Muscle of back (tissue), 13 donors: ENCODE data around the gene CDC5L. TPM values are rescaled to one million over a fixed set of nuclear protein-coding genes. Genes with fewer than 3 reads are reported as not detected.
"Not testable (repeated sequence)": the region's sequence is repeated elsewhere in the genome, so short reads cannot be mapped to it uniquely, and the experiment has no call there.

ENCODE experiments used
- DNase-seq, 3 donors: peaks; one replicate each; pipeline versions ENCODE4 v3.0.0 to v3.0.0-alpha.2; 2013
- long read RNA-seq, 9 donors: transcript quantifications; one replicate each; lab custom pipeline, GENCODE V29; 2026
- polyA plus RNA-seq, 10 donors: library from polyadenylated mRNA; unstranded; fragments of 120-200 nt; gene quantifications; one replicate each; pipeline ENCODE4 v1.2.1, GENCODE V29; 2013; ENCODE audit not compliant: insufficient read length in 10 of 10

Gene CDC5L
- 10 to 100 TPM; 22.0 to 31.3 (median 25.8) TPM for polyA plus RNA-seq
- long read RNA-seq, donor 1, full-length matches to known transcripts, result 4 of 41 reads
- long read RNA-seq, donor 1, partial matches to known transcripts, result 37 of 41 reads
- long read RNA-seq, donor 1, other reads (novel, unspliced or antisense), result 0 of 41 reads
- long read RNA-seq, donor 2, full-length matches to known transcripts, result 4 of 26 reads
- long read RNA-seq, donor 2, partial matches to known transcripts, result 22 of 26 reads
- long read RNA-seq, donor 2, other reads (novel, unspliced or antisense), result 0 of 26 reads
- long read RNA-seq, donor 3, result 0 reads
- long read RNA-seq, donor 4, full-length matches to known transcripts, result 2 of 2 reads
- long read RNA-seq, donor 4, partial matches to known transcripts, result 0 of 2 reads
- long read RNA-seq, donor 4, other reads (novel, unspliced or antisense), result 0 of 2 reads
- long read RNA-seq, donor 5, full-length matches to known transcripts, result 2 of 2 reads
- long read RNA-seq, donor 5, partial matches to known transcripts, result 0 of 2 reads
- long read RNA-seq, donor 5, other reads (novel, unspliced or antisense), result 0 of 2 reads
- long read RNA-seq, donor 6, full-length matches to known transcripts, result 3 of 30 reads
- long read RNA-seq, donor 6, partial matches to known transcripts, result 27 of 30 reads
- long read RNA-seq, donor 6, other reads (novel, unspliced or antisense), result 0 of 30 reads
- long read RNA-seq, donor 7, full-length matches to known transcripts, result 2 of 25 reads
- long read RNA-seq, donor 7, partial matches to known transcripts, result 23 of 25 reads
- long read RNA-seq, donor 7, other reads (novel, unspliced or antisense), result 0 of 25 reads
- long read RNA-seq, donor 8, full-length matches to known transcripts, result 4 of 4 reads
- long read RNA-seq, donor 8, partial matches to known transcripts, result 0 of 4 reads
- long read RNA-seq, donor 8, other reads (novel, unspliced or antisense), result 0 of 4 reads
- long read RNA-seq, donor 9, result 0 reads

- DNase-seq, result peak; percentile 99
These were observed at the start of gene CDC5L for GRCh38 chr6:44387346-44388134. TSS of gene CDC5L (plus strand) at chr6:44387706. CDS start at chr6:44387824, 118 bp downstream.

GRCh38 chr6:44338228-44339122 lies 49.0 kb upstream of the CDC5L start:
- peak; percentile 42 to 80 (median 65) for DNase-seq

- no peak for DNase-seq
These were observed 48.2 kb upstream of the CDC5L start for GRCh38 chr6:44339301-44339700.

GRCh38 chr6:44339763-44340625 lies 47.5 kb upstream of the CDC5L start:
- no peak for DNase-seq

- DNase-seq, result no peak
These were observed 46.2 kb upstream of the CDC5L start for GRCh38 chr6:44341095-44341890.

- peak in 1 of 3 donors; percentile 42 for DNase-seq
These were observed 45.5 kb upstream of the CDC5L start for GRCh38 chr6:44342052-44342451.

GRCh38 chr6:44342489-44342888 lies 45.0 kb upstream of the CDC5L start, which contains the start of gene SPATS1:
TSS of gene SPATS1 (plus strand) at chr6:44342650. CDS start at chr6:44343096, 446 bp downstream.
- DNase-seq, result no peak

- not testable (repeated sequence) for DNase-seq
These were observed 40.7 kb upstream of the CDC5L start for GRCh38 chr6:44346818-44347217.

- DNase-seq, result no peak
These were observed 37.4 kb upstream of the CDC5L start for GRCh38 chr6:44349904-44350649.

- not testable (repeated sequence) for DNase-seq
These were observed 36.9 kb upstream of the CDC5L start for GRCh38 chr6:44350650-44350994.

GRCh38 chr6:44352259-44352658 lies 35.2 kb upstream of the CDC5L start:
- DNase-seq, result no peak

- DNase-seq, result no peak
These were observed 34.2 kb upstream of the CDC5L start for GRCh38 chr6:44353336-44353735.

- no peak for DNase-seq
These were observed 31.9 kb upstream of the CDC5L start for GRCh38 chr6:44355640-44356039.

GRCh38 chr6:44356487-44356886 lies 31.0 kb upstream of the CDC5L start:
- no peak for DNase-seq

GRCh38 chr6:44359973-44360372 lies 27.5 kb upstream of the CDC5L start:
- no peak for DNase-seq

GRCh38 chr6:44361947-44362346 lies 25.6 kb upstream of the CDC5L start:
- no peak for DNase-seq

- no peak for DNase-seq
These were observed 24.1 kb upstream of the CDC5L start for GRCh38 chr6:44363377-44363926.

- no peak for DNase-seq
These were observed 20.7 kb upstream of the CDC5L start for GRCh38 chr6:44366781-44367180.
